EH (cell line): ENCODE results near the gene YIF1A.
A peak's percentile ranks its signal among the peaks of the same experiment; 100 is the strongest.
"Not testable (repeated sequence)": the region's sequence is repeated elsewhere in the genome, so short reads cannot be mapped to it uniquely, and the experiment has no call there.

Experiments used
- DNase-seq: peaks from one replicate; pipeline ENCODE4 v3.0.0-alpha.2; 2015; ENCODE audit warnings: low read depth

The YIF1A gene

GRCh38 chr11:66268952-66269905, 19.7 kb downstream of the YIF1A start:
- DNase-seq, result peak; percentile 72

GRCh38 chr11:66268244-66268951, 20.5 kb downstream of the YIF1A start, which contains the start of gene RAB1B:
RAB1B (plus strand) TSS chr11:66268639; CDS start chr11:66268680, 41 bp downstream.
- DNase-seq, result peak; percentile 99

- peak; percentile 89 for DNase-seq
Measured at GRCh38 chr11:66267379-66268243, 21.3 kb downstream of the YIF1A start.

GRCh38 chr11:66267039-66267378, 21.9 kb downstream of the YIF1A start:
- DNase-seq, result no peak

DNA sequence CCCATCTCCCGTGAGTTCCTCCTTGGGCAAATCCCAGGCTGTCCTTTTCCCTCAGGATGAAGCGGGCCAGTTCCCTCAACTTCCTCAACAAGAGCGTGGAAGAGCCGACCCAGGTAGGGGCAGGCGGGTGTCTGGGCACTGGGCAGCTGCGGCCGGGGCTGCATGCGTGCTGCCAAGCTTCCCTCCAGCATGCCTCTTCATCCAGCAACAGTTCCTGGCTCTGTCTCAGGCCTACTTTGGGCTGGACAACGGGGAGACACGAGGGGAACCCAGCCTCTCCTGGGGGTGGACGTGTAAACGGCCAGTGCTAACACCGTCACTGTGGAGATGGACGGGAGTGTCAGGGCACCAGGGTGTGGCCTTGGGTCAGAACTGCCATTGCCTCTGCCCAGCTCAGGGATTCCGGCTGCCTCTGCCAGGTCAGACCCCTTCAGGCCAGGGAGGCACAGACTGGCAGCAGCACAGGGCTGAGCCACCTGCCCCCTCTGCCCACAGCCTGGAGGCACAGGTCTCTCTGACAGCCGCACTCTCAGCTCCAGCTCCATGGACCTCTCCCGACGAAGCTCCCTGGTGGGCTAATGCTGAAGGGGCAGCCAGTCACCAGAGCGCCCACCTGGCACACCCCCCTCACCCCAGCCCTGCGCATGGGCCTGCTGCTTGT, 22.4 kb downstream of the YIF1A start:
- no peak for DNase-seq

DNA sequence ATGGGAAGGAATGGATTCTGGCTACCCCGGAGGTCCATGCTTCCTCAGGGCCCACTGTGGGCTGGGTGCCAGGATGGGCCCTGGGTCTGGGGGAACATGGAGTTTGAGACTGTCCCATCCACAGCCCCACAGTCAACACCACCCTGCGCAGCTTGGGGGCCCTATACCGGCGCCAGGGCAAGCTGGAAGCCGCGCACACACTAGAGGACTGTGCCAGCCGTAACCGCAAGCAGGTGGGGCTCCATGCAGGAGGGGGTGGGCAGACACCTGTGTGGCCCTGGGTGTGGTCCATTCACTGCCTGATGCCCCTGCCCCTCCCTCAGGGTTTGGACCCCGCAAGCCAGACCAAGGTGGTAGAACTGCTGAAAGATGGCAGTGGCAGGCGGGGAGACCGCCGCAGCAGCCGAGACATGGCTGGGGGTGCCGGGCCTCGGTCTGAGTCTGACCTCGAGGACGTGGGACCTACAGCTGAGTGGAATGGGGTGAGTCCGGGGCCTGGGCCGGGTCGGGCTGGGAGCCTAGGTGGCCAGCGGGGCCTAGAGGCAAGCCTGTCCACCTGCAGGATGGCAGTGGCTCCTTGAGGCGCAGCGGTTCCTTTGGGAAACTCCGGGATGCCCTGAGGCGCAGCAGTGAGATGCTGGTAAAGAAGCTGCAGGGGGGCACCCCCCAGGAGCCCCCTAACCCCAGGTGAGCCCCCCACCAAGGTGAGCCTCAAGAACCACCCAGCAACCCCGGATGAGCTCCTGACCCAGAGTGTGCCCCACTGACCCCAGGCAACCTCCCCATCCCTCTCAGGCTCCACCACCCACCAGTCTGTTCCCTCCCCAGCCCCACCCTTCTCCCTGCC, 23.2 kb downstream of the YIF1A start:
- no peak for DNase-seq

DNA sequence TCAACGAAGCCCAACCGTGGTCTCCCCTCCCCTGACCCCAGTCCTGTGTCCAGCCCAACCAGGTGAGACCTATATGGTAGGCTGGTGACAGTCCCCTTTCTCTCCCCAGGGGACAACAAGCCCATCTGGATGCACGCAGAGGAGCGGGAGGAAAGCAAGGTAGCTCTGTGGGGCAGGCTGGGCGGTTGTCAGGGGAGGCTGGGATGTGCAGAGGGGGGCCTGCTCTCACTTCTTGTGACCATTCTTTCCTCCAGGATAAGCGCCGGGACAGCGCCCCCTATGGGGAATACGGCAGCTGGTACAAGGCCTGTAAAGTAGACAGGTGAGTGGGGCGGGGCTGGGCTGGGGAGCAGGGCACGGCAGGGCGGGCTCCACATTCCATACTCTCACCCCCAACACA, 24.0 kb downstream of the YIF1A start:
- no peak for DNase-seq

DNA sequence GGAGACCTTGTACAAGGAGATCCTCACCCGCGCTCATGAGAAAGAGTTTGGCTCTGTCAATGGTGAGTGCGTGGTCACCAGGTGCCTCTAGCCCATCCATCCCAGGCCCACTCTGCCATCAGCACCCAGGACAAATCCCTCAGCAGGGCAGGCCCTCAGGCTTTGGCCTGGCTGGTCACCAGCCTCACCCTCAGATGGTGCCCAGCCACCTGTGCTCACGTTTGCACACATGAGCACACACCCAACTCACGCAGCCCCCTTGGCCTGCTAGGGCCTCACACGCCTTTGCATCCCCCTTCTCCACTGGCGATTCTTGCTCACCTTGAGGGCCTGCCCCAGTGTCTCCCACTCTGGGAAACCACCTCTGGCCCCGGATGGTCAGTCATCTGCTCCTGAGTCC, 24.6 kb downstream of the YIF1A start:
- no peak for DNase-seq

DNA sequence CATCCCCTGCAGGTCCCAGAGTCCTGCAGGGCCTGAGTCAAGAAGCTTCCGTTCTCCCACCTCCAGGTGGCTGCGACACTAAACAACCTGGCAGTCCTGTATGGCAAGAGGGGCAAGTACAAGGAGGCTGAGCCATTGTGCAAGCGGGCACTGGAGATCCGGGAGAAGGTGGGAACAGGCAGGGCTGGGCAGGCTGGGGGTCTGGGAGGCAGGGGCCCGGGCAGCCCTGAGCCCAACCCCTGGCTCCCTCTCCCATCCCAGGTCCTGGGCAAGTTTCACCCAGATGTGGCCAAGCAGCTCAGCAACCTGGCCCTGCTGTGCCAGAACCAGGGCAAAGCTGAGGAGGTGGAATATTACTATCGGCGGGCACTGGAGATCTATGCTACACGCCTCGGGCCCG, 25.2 kb downstream of the YIF1A start:
- no peak for DNase-seq

GRCh38 chr11:66263231-66263630, 25.7 kb downstream of the YIF1A start:
- no peak for DNase-seq

GRCh38 chr11:66262696-66263095, 26.2 kb downstream of the YIF1A start:
- no peak for DNase-seq

DNA sequence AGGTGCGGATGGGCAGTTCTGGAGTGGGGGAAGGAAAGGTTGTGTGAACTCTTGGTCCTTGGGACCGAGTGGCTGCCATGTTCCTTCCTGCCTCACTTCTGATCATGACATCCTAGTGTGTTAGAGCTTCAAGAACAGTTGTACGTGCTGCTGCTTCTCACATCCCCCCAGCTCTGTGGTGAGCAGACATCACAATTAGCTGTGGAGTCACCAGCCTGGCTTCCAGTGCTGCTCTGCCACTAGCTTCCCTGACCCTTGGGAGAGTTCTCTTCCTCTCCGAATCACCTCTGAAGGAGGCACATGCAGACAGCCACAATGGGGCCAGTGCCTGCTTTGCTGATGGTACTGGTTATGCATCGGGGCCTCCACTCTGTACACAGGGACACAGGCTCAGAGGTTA, 26.8 kb downstream of the YIF1A start:
- no peak for DNase-seq

- no peak for DNase-seq
Measured at GRCh38 chr11:66261578-66261977, 27.4 kb downstream of the YIF1A start.

DNA sequence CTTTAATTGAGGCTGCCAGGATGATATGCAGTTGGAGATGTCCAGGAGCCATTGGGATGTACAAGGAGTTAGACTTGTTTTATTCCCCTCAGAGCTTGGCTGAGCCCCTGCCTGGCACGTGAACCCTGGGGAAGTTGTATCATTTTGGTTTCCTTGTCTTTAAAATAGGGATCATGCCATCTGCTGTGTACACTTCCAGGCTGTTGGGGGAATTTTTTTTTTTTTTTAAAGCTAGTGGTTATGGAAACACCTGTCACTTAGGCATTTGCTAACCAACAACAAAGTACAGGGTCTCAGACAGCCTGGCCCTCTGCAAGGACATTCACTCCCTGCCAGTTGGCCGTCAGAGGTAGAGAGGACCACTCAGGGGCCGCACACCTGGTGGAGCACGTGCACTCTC, 29.0 kb downstream of the YIF1A start:
- DNase-seq, result no peak

- DNase-seq, result no peak
Measured at GRCh38 chr11:66259225-66259624, 29.7 kb downstream of the YIF1A start.

- no peak for DNase-seq
Measured at GRCh38 chr11:66258473-66258893, 30.5 kb downstream of the YIF1A start.

DNA sequence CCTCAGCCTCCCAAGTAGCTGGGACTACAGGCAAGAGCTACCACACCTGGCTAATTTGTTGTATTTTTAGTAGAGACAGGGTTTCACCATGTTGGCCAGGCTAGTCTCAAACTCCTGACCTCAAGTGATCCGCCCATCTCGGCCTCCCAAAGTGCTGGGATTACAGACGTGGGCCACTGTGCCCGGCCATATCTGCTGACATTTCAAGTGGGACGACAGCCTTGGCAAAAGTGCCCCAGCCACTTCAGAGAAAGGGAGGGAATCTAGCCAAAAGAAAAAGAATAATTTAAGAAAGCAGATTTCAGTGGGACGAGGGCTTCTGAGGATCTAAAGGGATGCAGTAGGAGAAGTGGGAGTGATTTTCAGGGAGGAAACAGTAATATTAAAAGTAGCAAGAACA, 35.9 kb downstream of the YIF1A start:
- not testable (repeated sequence) for DNase-seq

DNA sequence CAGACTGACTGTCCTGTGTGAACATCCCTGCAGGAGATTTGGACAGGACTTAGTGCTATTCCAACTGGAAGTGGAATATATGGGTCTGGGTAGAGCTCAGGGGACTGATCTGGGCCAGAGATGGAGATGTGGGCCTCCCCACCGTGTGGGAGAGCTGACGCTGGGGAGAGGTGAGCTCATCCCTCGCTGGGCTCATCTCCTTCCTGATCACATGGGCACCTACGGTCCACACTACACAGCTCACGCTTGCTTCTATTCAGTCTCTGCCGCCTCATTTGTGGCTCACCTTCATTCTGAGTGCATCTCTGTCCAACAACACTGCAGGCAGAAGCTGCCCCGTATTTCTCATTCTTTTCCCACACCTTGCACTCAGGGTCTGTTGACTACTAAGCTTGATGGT, 37.1 kb downstream of the YIF1A start:
- no peak for DNase-seq

DNA sequence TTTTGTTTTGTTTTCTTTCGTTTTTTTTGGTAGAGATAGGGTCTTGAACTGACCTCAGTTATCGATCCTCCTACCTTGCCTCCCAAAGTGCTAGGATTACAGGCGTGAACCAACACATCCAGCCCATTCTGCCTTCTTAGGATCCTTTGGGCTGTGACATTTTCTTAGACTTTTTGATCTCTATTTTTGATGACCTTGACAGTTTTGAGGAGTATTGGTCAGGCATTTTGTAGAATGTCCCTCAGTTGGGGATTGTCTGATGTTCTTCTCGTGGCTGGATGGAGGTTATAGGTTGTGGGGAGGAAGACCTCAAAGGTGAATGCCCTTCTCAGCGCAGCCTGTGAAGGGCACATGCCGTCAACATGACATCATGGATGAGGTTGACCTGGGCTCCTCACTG, 40.0 kb downstream of the YIF1A start:
- no peak for DNase-seq

GRCh38 chr11:66247801-66248200, 41.1 kb downstream of the YIF1A start:
- no peak for DNase-seq

GRCh38 chr11:66247295-66247694, 41.6 kb downstream of the YIF1A start:
- DNase-seq, result no peak
